Osteoblast (primary cell): ENCODE data around the gene FASTKD2. TPM values are rescaled to one million over a fixed set of nuclear protein-coding genes. Genes with fewer than 3 reads are reported as not detected.

Experiments
- DNase-seq: peaks from one replicate; pipeline ENCODE4 v3.0.0; 2011; ENCODE audit warnings: low spot score, mixed read lengths; ENCODE audit not compliant: insufficient read length; ENCODE audit errors: missing footprints
- H2AFZ ChIP-seq: 2 replicates; pipeline ENCODE4 v1.6.0; 2011; ENCODE audit warnings: mild to moderate bottlenecking, low read length
- H3K27ac ChIP-seq: 2 replicates; pipeline ENCODE4 v1.5.1; 2011; ENCODE audit warnings: mild to moderate bottlenecking, low read depth, low read length, moderate library complexity
- H3K27me3 ChIP-seq: 2 replicates; pipeline ENCODE4 v1.6.0; 2012; ENCODE audit warnings: mild to moderate bottlenecking, control low read depth, inconsistent platforms, low read length, moderate library complexity; ENCODE audit not compliant: insufficient read depth
- H3K36me3 ChIP-seq: 2 replicates; pipeline ENCODE4 v1.5.1; 2011; ENCODE audit warnings: mild to moderate bottlenecking, low read length, control low read depth, moderate library complexity; ENCODE audit not compliant: insufficient read depth
- H3K4me1 ChIP-seq: 2 replicates; pipeline ENCODE4 v1.5.1; 2011; ENCODE audit warnings: mild to moderate bottlenecking, low read length, control low read depth, moderate library complexity; ENCODE audit not compliant: insufficient read depth
- H3K4me2 ChIP-seq: 2 replicates; pipeline ENCODE4 v1.6.0; 2011; ENCODE audit warnings: mild to moderate bottlenecking, low read length; ENCODE audit not compliant: insufficient read depth
- H3K4me3 ChIP-seq: fragments of 200-600 bp; sonication (generic); 3 replicates; pipeline ENCODE4 v1.5.1; 2012; ENCODE audit warnings: mild to moderate bottlenecking, low read length, inconsistent platforms; ENCODE audit not compliant: insufficient read depth
- H3K79me2 ChIP-seq: 2 replicates; pipeline ENCODE4 v1.6.0; 2012; ENCODE audit warnings: mild to moderate bottlenecking, low read length, control low read depth, inconsistent platforms; ENCODE audit not compliant: insufficient read depth
- H3K9me3 ChIP-seq: 2 replicates; pipeline ENCODE4 v1.5.1; 2011; ENCODE audit warnings: low read depth, low read length, control low read depth
- H4K20me1 ChIP-seq: 2 replicates; pipeline ENCODE4 v1.6.0; 2012; ENCODE audit warnings: mild to moderate bottlenecking, low read length, control low read depth; ENCODE audit not compliant: insufficient read depth
- total RNA-seq: library from RNA; depleted of rRNA; stranded (reverse); fragments of >200 nt; gene quantifications from 2 replicates; pipeline ENCODE4 v1.2.3, GENCODE V29; 2012
- TF ChIP-seq, protein P1 (sequence below): IDR thresholded peaks from 2 replicates; pipeline ENCODE4 v1.5.1; 2011; ENCODE audit warnings: mild to moderate bottlenecking, low read depth, low read length, moderate library complexity; ENCODE audit errors: extremely low read depth

The FASTKD2 gene
- total RNA-seq, 1 donor, result 35.8 TPM

DNA sequence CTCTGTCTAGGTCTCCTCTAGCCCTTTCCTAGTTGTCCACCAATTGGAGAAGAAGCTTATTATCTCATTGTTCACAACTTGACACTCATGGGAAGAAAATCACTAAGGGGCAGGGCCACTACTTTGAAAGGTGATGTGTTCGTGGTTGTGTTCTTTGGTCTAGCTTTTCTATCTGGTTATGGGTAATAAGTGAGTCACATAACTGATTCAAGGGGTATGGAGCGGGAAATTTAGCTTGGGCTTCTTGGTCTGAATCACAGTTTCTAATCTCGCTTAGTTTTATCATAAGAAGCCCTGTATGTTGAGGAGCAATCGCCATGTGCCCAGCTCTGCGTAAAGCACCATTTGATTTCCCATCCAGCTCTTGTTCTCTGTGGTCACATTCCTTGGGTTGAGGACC is 28.5 kb upstream of the FASTKD2 start:
- H3K27me3 ChIP-seq, result no peaks in the 10 kb centered on the region
- no peak overlapping the region for H3K4me3 ChIP-seq
- no peaks in the 10 kb centered on the region for H3K79me2 ChIP-seq
- TF ChIP-seq, protein P1, sequence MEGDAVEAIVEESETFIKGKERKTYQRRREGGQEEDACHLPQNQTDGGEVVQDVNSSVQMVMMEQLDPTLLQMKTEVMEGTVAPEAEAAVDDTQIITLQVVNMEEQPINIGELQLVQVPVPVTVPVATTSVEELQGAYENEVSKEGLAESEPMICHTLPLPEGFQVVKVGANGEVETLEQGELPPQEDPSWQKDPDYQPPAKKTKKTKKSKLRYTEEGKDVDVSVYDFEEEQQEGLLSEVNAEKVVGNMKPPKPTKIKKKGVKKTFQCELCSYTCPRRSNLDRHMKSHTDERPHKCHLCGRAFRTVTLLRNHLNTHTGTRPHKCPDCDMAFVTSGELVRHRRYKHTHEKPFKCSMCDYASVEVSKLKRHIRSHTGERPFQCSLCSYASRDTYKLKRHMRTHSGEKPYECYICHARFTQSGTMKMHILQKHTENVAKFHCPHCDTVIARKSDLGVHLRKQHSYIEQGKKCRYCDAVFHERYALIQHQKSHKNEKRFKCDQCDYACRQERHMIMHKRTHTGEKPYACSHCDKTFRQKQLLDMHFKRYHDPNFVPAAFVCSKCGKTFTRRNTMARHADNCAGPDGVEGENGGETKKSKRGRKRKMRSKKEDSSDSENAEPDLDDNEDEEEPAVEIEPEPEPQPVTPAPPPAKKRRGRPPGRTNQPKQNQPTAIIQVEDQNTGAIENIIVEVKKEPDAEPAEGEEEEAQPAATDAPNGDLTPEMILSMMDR, result no peak
- H4K20me1 ChIP-seq, result no peaks in the 10 kb centered on the region
- no peak overlapping the region for H3K27ac ChIP-seq
- H2AFZ ChIP-seq, result no peak overlapping the region
- H3K9me3 ChIP-seq, result no peaks in the 10 kb centered on the region
- no peaks in the 10 kb centered on the region for H3K4me1 ChIP-seq
- DNase-seq, result no peak
- H3K36me3 ChIP-seq, result no peaks in the 10 kb centered on the region
- H3K4me2 ChIP-seq, result no peak overlapping the region

DNA sequence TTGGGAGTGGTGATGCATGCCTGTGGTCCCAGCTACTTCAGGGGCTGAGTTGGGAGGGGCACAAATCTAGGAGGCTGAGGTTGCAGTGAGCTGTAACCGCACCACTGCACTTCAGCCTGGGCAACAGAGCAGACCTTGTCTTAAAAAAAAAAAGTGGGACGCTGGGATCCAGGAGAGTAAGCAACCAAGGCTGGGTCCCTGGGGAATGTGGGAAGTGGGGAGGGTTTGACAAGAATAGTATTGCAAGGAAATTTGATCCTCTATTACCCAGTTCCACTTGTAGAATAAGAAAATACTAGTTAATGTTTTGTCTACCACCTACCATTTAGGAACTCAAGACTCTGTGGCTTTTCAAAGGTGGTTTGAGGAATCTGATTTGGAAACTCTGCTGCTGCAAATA is 26.1 kb upstream of the FASTKD2 start:
- Histone ChIP-seq H3K79me2 (no peaks in the 10 kb centered on the region), H3K4me3 (no peak overlapping the region), H3K27me3 (no peaks in the 10 kb centered on the region), H2AFZ (no peak overlapping the region), H3K27ac (no peak overlapping the region), H3K4me2 (no peak overlapping the region), H3K9me3 (no peaks in the 10 kb centered on the region), H3K4me1 (no peaks in the 10 kb centered on the region), H4K20me1 (no peaks in the 10 kb centered on the region), H3K36me3 (no peaks in the 10 kb centered on the region)
- TF ChIP-seq, protein P1, result no peak
- DNase-seq, result no peak

DNA sequence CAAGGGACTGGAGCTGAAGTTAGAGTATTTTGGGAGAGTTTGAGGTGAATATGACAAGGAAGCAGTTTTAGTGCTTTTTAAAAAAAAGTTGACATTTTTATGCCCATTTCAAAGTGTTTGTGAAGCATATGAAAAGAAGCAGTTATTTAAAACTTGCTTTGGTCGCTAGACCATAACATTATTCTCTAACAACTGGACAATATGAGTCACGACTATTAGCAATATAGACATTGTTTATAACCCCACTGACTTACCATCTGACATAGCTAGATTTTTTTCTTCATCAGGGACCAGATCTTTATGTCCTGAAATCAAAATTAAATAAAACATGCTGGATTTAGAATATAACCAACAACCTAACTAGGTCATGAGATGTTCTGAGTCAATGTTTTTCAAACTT is 24.6 kb upstream of the FASTKD2 start:
- no peak for DNase-seq
- Histone ChIP-seq H3K9me3 (no peaks in the 10 kb centered on the region), H3K4me3 (no peak overlapping the region), H3K4me1 (no peaks in the 10 kb centered on the region), H3K79me2 (no peaks in the 10 kb centered on the region), H3K27me3 (no peaks in the 10 kb centered on the region), H2AFZ (no peak overlapping the region), H3K4me2 (no peak overlapping the region), H3K36me3 (no peaks in the 10 kb centered on the region), H3K27ac (no peak overlapping the region), H4K20me1 (no peaks in the 10 kb centered on the region)
- TF ChIP-seq, protein P1, result no peak

DNA sequence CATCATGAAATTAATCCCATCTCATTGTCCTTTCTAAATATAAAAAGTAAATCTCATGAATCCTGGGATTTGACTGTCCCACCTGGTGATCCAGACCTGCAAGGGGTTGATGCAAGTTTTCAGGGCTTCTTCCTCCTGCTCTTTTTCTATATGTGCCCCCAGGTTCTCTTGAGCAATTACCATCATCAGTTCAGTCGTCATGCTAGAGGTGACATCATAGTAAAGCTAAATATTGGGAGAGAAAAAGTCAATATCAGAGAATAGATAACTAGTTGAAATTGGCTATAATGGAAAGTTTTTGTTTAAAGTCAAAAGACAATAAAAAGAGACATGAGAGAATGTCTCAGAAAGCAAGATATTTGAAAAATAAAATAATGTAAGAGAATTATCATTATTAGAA is 8.6 kb upstream of the FASTKD2 start:
- Histone ChIP-seq H3K27me3 (peaks cover under 1% of the 10 kb centered on the region), H3K27ac (no peak overlapping the region), H3K9me3 (no peaks in the 10 kb centered on the region), H3K79me2 (no peaks in the 10 kb centered on the region), H3K4me3 (no peak overlapping the region), H3K4me1 (no peaks in the 10 kb centered on the region), H3K4me2 (no peak overlapping the region), H4K20me1 (no peaks in the 10 kb centered on the region), H2AFZ (no peak overlapping the region), H3K36me3 (no peaks in the 10 kb centered on the region)
- DNase-seq, result no peak
- TF ChIP-seq, protein P1, result no peak
